Adrenal gland (tissue), 12 donors: ENCODE data around the gene PDCD7. TPM values are rescaled to one million over a fixed set of nuclear protein-coding genes. Genes with fewer than 3 reads are reported as not detected.
A peak's percentile ranks its signal among the peaks of the same experiment; 100 is the strongest.

Source experiments
- DNase-seq, 7 donors: peaks; one replicate each; pipeline ENCODE4 v3.0.0-alpha.2; 2019 to 2020
- H3K27ac ChIP-seq, 5 donors: fragments of 200-600 bp; sonication (generic) in 4 of 5; 1 replicate in 3 of 5; 2 replicates in 2 of 5; pipeline versions ENCODE4 v1.5.1 to v1.8.0; 2016 to 2020; ENCODE audit warnings: mild to moderate bottlenecking in 1 of 5
- H3K27me3 ChIP-seq: fragments of 200-600 bp; 2 replicates; pipeline ENCODE4 v1.8.0; 2021
- H3K36me3 ChIP-seq, 2 donors: fragments of 200-600 bp; replicated peaks in 1 of 2; 1 replicate in 1 of 2; 2 replicates in 1 of 2; pipeline versions ENCODE4 v1.5.1 to v1.8.0; 2018 to 2022
- H3K4me1 ChIP-seq, 2 donors: fragments of 200-600 bp; replicated peaks in 1 of 2; 1 replicate in 1 of 2; 2 replicates in 1 of 2; pipeline versions ENCODE4 v1.5.1 to v1.8.0; 2018 to 2021
- H3K4me3 ChIP-seq, 4 donors: fragments of 200-600 bp; sonication (generic) in 3 of 4; one replicate each; pipeline ENCODE4 v1.5.1; 2016 to 2018
- H3K9me3 ChIP-seq, 3 donors: fragments of 200-600 bp; sonication (generic) in 1 of 3; replicated peaks in 1 of 3; 1 replicate in 2 of 3; 2 replicates in 1 of 3; pipeline versions ENCODE4 v1.5.1 to v1.8.0; 2016 to 2021
- POLR2A ChIP-seq, 2 donors: fragments of 450-650 bp; IDR thresholded peaks; one replicate each; pipeline ENCODE4 v1.6.1; 2017; ENCODE audit warnings: antibody characterized with exemption in 2 of 2, mild to moderate bottlenecking in 2 of 2, moderate library complexity in 1 of 2
- WGBS, 4 donors: extraction: QIAGEN DNeasy Blood & Tissue Kit in 2 of 4; methylation state at CpG; one replicate each; pipeline versions ENCODE4 v1.1.5 to v1.1.7; 2013 to 2017; 5-methylcytosine and 5-hydroxymethylcytosine counted together
- intact Hi-C, 2 donors: fragments of 100-400 bp; cut with DNase I; formaldehyde crosslinking; loops; one replicate each; pipeline versions ENCODE4 v1.14.1 to v1.15.0; 2022 to 2023
- polyA plus RNA-seq, 3 donors: library from polyadenylated mRNA; stranded (reverse); fragments of 200-250 nt in 2 of 3; fragments of 350-450 nt in 1 of 3; fragmentation: Illumina TruSeq in 1 of 3; extraction: RNeasy Lipid Tissue Mini Kit (QIAGEN cat#74804) in 1 of 3; gene quantifications; one replicate each; pipeline ENCODE4 v1.2.3, GENCODE V29; 2013 to 2014
- total RNA-seq, 9 donors: library from RNA; depleted of rRNA in 4 of 9; stranded (reverse); fragments of >200 nt in 4 of 9; fragments of 120-200 nt in 1 of 9; fragmentation: NEBNext Ultra II Directional in 1 of 9; extraction: Animal tissue kit (Norgen Biotek cat#: 25700) in 1 of 9; gene quantifications; one replicate each; pipeline versions ENCODE4 v1.1.0 to v1.2.4, GENCODE V29; 2013 to 2023
- TF ChIP-seq, protein P1 (sequence below), 6 experiments: fragments of 450-650 bp in 4 of 6; fragments of 200-600 bp in 2 of 6; sonication (generic) in 1 of 6; IDR thresholded peaks; 1 replicate in 5 of 6; 2 replicates in 1 of 6; pipeline versions ENCODE4 v1.5.1 to v1.8.0; 2016 to 2021; ENCODE audit warnings: antibody characterized with exemption in 6 of 6, mild to moderate bottlenecking in 2 of 6, moderate library complexity in 1 of 6
- donor health status: healthy with polysubstance abuse.
- donor health status: Bipolar disorder and iron deficiency.
- donor health status: DM: yes; HTN: yes; CAD: no.
- donor health status: DM: no; HTN: no; CAD: no.
- donor health status: DM: no; HTN: no; CAD: no.
- donor health status: DM: yes; HTN: yes; CAD: no.

PDCD7 gene
- total and polyA plus RNA-seq, 12 donors = 9.8 to 121 (median 18.9) TPM

DNA sequence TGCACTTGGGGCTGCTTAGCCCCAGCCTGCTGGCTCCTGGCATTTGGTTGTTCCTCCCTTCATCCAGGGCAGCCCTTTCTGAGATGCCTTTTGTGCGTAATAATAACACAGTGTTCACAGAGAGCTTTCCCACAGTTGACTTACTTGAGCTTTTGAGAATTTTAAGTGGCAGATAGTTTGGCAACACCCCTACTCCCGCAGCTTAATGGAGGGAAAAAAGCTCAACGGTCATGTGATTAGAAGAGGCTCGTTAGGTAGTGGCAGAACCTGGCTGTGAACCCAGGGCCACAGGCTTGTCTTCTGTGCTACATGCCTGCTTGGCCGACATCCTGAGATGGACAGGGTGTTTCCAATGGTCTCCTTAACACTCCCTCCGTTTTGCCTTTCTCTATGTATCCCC lies 52.3 kb downstream of the PDCD7 start:
- no peak for DNase-seq
- 61 to 74% (median 73%) methylated on average over 6 of the region's 6 CpGs for WGBS, 4 donors
- TF ChIP-seq POLR2A (IDR thresholded peaks at IDR 0.05) = no peak
- TF ChIP-seq, protein P1, sequence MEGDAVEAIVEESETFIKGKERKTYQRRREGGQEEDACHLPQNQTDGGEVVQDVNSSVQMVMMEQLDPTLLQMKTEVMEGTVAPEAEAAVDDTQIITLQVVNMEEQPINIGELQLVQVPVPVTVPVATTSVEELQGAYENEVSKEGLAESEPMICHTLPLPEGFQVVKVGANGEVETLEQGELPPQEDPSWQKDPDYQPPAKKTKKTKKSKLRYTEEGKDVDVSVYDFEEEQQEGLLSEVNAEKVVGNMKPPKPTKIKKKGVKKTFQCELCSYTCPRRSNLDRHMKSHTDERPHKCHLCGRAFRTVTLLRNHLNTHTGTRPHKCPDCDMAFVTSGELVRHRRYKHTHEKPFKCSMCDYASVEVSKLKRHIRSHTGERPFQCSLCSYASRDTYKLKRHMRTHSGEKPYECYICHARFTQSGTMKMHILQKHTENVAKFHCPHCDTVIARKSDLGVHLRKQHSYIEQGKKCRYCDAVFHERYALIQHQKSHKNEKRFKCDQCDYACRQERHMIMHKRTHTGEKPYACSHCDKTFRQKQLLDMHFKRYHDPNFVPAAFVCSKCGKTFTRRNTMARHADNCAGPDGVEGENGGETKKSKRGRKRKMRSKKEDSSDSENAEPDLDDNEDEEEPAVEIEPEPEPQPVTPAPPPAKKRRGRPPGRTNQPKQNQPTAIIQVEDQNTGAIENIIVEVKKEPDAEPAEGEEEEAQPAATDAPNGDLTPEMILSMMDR (IDR thresholded peaks at IDR 0.05) = no peak
- H3K27me3 ChIP-seq = peaks cover 24% of the 10 kb centered on the region
- no peaks in the 10 kb centered on the region for H3K9me3 ChIP-seq
- H3K4me3 ChIP-seq = no peak overlapping the region
- intact Hi-C loops = no loop called here
- H3K27ac ChIP-seq = no peak overlapping the region
- peaks cover 0 to 4% of the 10 kb centered on the region in 2 donors for H3K4me1 ChIP-seq
- H3K36me3 ChIP-seq = no peaks in the 10 kb centered on the region

DNA sequence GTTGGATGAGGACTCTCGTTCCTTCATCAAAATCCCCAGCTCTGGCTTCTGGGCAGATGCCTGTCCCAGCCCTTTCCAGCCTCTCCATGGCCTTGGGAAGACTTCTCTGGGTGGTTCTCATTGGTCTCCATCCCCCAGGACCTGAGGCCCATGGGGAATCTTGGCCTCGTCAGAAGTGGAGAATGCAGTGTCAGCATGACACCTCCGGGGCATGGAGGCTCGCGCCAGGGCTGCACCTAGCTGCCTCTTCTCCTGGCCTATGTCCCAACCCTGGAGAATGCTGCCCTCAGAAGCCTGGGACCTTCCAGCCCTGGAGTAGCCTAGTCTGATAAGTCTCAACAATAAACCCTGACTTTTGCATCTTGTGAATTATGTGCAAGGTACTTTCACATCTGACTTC lies 54.0 kb downstream of the PDCD7 start:
- Histone ChIP-seq H3K4me1 (peaks cover 0 to 4% of the 10 kb centered on the region in 2 donors), H3K36me3 (no peaks in the 10 kb centered on the region), H3K9me3 (no peaks in the 10 kb centered on the region), H3K27me3 (peaks cover 24% of the 10 kb centered on the region), H3K27ac (no peak overlapping the region), H3K4me3 (no peak overlapping the region)
- 90 to 100% (median 91%) methylated on average over 1 to 5 of the region's 5 CpGs; no CpG with 5 or more reads in 1 of the 4 donors for WGBS, 4 donors
- no peak for DNase-seq
- intact Hi-C loops = no loop called here
- TF ChIP-seq, protein P1 (IDR thresholded peaks at IDR 0.05) = no peak
- TF ChIP-seq POLR2A (IDR thresholded peaks at IDR 0.05) = no peak

DNA sequence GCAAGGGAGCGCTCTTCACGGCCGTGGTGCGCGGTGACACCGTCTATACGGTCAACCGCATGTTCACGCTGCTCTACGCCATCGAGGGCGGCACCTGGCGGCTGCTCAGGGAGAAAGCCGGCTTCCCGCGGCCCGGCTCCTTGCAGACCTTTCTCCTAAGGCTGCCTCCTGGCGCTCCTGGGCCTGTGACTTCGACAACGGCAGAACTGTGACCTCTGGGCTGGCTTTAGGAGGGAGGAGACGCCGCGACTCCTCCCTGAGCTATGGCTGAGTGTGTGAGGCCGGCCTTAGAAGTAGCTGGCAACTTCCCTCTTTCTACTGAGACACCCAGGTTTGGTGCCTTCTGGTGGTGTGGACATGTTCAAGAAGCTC lies 55.6 kb downstream of the PDCD7 start:
- Histone ChIP-seq H3K27me3 (peaks cover 24% of the 10 kb centered on the region), H3K4me1 (peaks cover 0 to 4% of the 10 kb centered on the region in 2 donors), H3K9me3 (no peaks in the 10 kb centered on the region), H3K36me3 (no peaks in the 10 kb centered on the region), H3K27ac (no peak overlapping the region), H3K4me3 (no peak overlapping the region)
- DNase-seq = peak; percentile 47 to 80 (median 64)
- WGBS, 4 donors = 18 to 20% (median 18%) methylated on average over 8 to 24 of the region's 24 CpGs; no CpG with 5 or more reads in 1 of the 4 donors
- TF ChIP-seq, protein P1 (IDR thresholded peaks at IDR 0.05) = peak; percentile 27 to 63 (median 48)
- no peak for TF ChIP-seq POLR2A (IDR thresholded peaks at IDR 0.05)
- intact Hi-C loops = no loop called here

DNA sequence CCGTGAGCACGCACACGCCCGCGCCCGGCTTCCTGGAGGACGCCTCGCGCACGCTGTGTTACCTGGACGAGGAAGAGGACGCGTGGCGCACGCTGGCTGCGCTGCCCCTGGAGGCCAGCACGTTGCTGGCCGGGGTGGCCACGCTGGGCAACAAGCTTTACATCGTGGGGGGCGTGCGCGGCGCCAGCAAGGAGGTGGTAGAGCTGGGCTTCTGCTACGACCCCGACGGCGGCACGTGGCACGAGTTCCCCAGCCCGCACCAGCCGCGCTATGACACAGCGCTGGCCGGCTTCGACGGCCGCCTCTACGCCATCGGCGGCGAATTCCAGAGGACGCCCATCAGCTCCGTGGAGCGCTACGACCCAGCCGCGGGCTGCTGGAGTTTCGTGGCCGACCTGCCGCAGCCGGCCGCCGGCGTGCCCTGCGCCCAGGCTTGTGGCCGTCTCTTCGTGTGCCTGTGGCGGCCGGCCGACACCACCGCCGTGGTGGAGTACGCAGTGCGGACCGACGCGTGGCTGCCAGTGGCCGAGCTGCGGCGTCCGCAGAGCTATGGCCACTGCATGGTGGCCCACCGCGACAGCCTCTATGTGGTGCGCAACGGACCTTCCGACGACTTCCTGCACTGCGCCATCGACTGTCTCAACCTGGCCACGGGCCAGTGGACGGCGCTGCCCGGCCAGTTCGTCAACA lies 56.2 kb downstream of the PDCD7 start:
- Histone ChIP-seq H3K4me1 (peaks cover 0 to 1% of the 10 kb centered on the region in 2 donors), H3K27me3 (peaks cover 23% of the 10 kb centered on the region), H3K9me3 (no peaks in the 10 kb centered on the region), H3K36me3 (no peaks in the 10 kb centered on the region), H3K27ac (no peak overlapping the region), H3K4me3 (no peak overlapping the region)
- no peak for TF ChIP-seq POLR2A (IDR thresholded peaks at IDR 0.05)
- TF ChIP-seq, protein P1 (IDR thresholded peaks at IDR 0.05) = no peak
- intact Hi-C loops = no loop called here
- DNase-seq = no peak
- 48 to 80% (median 56%) methylated on average over 1 to 85 of the region's 85 CpGs for WGBS, 4 donors
